Stimulated activated effector memory CD8-positive, alpha-beta T cell treated with anti-CD3 and anti-CD28 coated beads, Interleukin-12 subunit alpha, Interleukin-12 subunit beta, amount 100 ng/mL, for 72 hours (primary cell): ENCODE measurements around the gene STK32B.
"Not testable (repeated sequence)": the region's sequence is repeated elsewhere in the genome, so short reads cannot be mapped to it uniquely, and the experiment has no call there.

Experiments used
- ATAC-seq: fragments of 150-1000 bp; cut with Tn5 transposase; 2 replicates; pipeline ENCODE4 v1.10.0; 2021
- DNase-seq, 2 donors: peaks; one replicate each; pipeline ENCODE4 v3.0.0; 2021 to 2022; ENCODE audit warnings: low spot score in 2 of 2
- H3K27ac Mint-ChIP-seq: one replicate; pipeline ENCODE4 v1.8.0; 2022; ENCODE audit warnings: mild to moderate bottlenecking, mixed read lengths
- H3K36me3 Mint-ChIP-seq: one replicate; pipeline ENCODE4 v1.8.0; 2022; ENCODE audit warnings: mild to moderate bottlenecking, mixed read lengths
- H3K4me1 Mint-ChIP-seq: one replicate; pipeline ENCODE4 v1.8.0; 2022; ENCODE audit warnings: mixed read lengths
- H3K4me3 Mint-ChIP-seq: one replicate; pipeline ENCODE4 v1.8.0; 2022; ENCODE audit warnings: mild to moderate bottlenecking, mixed read lengths
- H3K9me3 Mint-ChIP-seq: one replicate; pipeline ENCODE4 v1.8.0; 2022; ENCODE audit warnings: mixed read lengths

The STK32B gene

DNA sequence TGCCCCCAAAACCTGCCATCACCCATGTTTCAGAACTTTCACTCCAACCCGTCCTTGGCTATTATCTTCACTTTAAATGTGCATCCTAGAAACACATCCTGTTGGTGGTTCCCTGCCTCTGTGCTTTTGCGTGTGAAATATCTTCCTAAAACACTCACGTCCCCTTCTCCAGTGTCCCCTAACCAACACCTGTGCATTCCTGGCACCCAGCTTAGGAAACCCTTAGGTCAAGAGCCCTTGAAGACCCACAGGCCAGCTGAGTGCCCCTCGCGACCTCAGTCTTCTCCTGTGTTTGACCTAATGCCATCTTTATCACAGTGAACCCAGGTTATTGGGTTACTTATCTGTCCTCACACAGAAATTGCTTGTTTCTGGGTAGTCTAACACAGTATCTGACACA, 117.6 kb downstream of the STK32B start:
- no peak for ATAC-seq

DNA sequence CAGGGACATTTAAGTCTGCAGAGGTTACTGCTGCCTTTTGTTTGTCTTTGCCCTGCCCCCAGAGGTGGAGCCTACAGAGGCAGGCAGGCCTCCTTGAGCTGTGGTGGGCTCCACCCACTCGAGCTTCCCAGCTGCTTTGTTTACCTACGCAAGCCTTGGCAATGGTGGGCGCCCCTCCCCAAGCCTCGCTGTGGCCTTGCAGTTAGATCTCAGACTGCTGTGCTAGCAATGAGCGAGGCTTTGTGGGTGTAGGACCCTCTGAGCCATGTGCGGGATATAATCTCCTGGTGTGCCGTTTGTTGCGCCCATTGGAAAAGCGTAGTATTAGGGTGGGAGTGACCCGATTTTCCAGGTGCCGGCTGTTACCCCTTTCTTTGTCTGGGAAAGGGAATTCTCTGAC, 124.6 kb downstream of the STK32B start:
- H3K4me3 Mint-ChIP-seq, H3K9me3 Mint-ChIP-seq, H3K4me1 Mint-ChIP-seq, DNase-seq, ATAC-seq, H3K27ac Mint-ChIP-seq, H3K36me3 Mint-ChIP-seq: not testable (repeated sequence)

More for the DNA sequence above, 117.6 kb downstream of the STK32B start:
- no peak overlapping the region for H3K27ac Mint-ChIP-seq
- H3K9me3 Mint-ChIP-seq, result peaks cover 2% of the 10 kb centered on the region
- H3K4me3 Mint-ChIP-seq, result no peak overlapping the region
- no peaks in the 10 kb centered on the region for H3K4me1 Mint-ChIP-seq
- DNase-seq, result peak in 1 of 2 donors; percentile 20
- H3K36me3 Mint-ChIP-seq, result no peaks in the 10 kb centered on the region

DNA sequence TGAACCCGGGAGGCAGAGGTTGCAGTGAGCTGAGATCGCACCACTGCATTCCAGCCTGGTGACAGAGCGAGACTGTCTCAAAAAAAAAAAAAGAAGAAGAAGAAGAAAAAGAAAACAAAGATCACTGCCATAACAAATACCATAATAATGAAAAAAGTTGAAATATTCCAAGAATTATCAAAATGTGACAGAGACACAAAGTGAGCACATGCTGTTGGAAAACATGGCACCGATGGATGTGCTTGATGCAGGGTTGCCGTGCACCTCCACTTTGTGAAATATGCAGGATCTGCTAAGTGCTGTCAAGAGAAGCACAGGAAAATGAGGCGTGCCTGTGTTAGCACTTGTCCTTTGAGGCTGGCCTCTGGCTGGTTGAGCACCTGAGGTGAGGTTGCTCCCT, 133.3 kb downstream of the STK32B start:
- H3K4me3 Mint-ChIP-seq, result no peak overlapping the region
- ATAC-seq, result no peak
- H3K4me1 Mint-ChIP-seq, result no peaks in the 10 kb centered on the region
- DNase-seq, result no peak
- no peaks in the 10 kb centered on the region for H3K36me3 Mint-ChIP-seq
- no peaks in the 10 kb centered on the region for H3K9me3 Mint-ChIP-seq
- H3K27ac Mint-ChIP-seq, result no peak overlapping the region

DNA sequence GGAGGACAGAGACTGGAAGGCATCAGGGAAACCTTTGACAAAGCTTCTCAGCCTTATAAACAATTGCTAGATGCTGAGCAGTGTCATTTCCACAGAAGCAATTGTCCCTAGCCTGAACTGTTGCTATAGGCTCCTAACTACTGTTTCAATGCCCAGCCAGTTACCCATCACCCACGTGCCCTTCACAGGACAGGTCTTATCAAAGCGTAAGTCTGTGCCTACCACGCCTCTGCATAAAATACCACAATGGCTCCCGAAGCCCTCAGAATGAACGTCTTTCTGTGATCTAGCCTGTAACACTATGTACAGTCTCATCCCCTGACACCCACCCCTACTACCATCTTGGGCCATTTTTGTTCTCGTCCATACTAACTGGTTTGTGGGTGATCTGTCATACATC, 134.3 kb downstream of the STK32B start:
- ATAC-seq, result no peak
- Mint-ChIP-seq H3K4me3 (no peak overlapping the region), H3K4me1 (no peaks in the 10 kb centered on the region), H3K9me3 (no peaks in the 10 kb centered on the region), H3K36me3 (no peaks in the 10 kb centered on the region), H3K27ac (no peak overlapping the region)
- no peak for DNase-seq

DNA sequence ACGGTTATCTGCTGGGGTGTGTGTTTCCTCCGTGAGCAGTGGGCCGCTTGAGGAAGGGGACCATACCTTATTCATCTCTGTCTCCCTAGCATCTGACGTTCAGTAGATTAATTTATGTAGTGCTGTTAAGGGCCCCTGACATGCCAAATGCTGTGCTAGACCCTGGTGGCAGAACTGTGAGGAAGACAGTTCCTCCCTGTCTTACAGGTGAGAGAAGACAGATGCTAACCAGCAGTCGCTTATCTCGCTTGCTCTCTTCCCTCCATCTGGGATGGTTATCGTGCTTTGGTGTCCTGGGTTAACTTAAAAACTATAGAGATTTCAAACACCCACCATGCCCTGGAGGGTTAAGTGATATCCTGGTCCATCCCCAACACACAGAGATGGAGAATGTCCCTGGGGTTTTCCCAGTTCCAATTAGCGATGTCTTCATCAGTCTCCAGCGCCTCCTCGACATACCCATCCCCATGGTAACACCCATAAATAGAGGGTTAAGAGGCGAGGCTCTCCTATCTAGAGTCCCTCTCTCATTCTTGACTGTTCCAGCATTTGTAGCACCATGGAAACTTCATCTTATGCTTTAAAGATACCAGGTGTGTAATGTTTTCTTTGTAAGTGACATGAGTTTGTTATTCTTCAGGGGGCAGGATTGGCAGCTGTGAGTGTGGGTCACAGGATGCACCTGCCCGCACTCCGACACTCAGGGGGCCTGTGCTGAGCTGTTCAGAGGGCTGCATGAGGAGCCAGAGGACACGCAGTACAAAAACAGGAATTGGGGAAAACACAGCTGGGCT, 135.2 kb downstream of the STK32B start:
- Mint-ChIP-seq H3K27ac (no peak overlapping the region), H3K4me3 (no peak overlapping the region), H3K9me3 (no peaks in the 10 kb centered on the region), H3K36me3 (no peaks in the 10 kb centered on the region), H3K4me1 (no peaks in the 10 kb centered on the region)
- ATAC-seq, result peak; percentile 29
- DNase-seq, result no peak

DNA sequence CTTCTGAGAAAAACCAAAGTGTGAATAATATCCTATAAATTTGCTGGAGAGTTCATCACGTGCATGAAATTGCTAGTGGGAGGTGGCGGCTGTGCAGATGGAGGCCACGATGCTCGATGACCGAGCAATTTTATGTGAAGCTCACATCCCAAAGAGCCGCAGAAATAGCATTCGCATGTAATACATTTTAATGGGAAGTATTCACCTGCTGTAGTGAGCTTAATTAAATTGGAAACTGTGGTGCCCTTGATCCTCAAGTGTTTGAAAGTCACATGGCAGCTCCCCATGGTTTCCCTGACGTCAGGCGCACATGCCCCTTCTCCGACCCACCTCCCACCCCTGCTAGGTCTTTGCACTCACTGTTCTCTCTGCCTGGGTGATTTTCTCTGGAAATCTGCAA, 136.8 kb downstream of the STK32B start:
- Mint-ChIP-seq H3K9me3 (no peaks in the 10 kb centered on the region), H3K4me3 (no peak overlapping the region), H3K27ac (no peak overlapping the region), H3K36me3 (no peaks in the 10 kb centered on the region), H3K4me1 (no peaks in the 10 kb centered on the region)
- DNase-seq, result no peak
- no peak for ATAC-seq

DNA sequence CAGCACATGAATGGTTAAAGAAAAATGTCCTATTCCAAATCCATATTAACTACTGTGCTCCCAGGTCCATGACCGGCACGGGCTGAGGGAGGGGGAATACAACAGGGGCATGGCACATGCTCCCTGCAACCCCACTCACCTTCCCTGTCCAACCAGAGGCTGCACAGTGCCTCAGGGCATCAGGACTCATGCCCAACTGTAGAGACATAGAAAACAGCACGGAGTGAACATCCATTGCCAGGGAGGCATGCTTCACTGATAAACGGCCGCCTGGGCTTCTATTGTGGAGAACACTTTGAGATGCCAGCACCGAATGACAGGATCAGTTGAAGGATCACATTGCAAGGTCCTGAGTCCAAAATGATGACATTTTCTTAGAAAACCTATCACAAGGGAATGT, 140.6 kb downstream of the STK32B start:
- Mint-ChIP-seq H3K9me3 (no peaks in the 10 kb centered on the region), H3K27ac (no peak overlapping the region)
- ATAC-seq, result no peak

DNA sequence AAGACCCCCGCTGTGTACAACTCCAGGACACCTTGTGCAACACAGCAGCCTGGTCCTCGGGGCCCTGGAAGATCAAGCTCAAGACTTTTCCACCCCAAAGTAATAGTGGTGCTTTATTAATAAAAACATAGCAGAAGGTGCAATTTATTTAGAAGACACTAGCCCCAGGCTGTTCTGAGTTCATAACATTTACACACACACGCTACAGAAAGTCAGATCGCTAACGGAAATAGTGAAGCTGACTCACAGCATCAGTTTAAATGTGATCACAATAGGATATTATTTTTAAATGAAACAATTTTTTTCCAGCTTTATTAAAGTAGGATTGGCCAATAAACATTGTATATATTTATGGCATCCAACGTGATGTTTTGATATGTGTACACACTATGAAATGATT, 141.0 kb downstream of the STK32B start:
- Mint-ChIP-seq H3K4me1 (no peaks in the 10 kb centered on the region), H3K27ac (no peak overlapping the region), H3K4me3 (no peak overlapping the region), H3K9me3 (no peaks in the 10 kb centered on the region), H3K36me3 (no peaks in the 10 kb centered on the region)
- ATAC-seq, result no peak
- DNase-seq, result no peak

More for the DNA sequence above, 140.6 kb downstream of the STK32B start:
- Mint-ChIP-seq H3K36me3 (no peaks in the 10 kb centered on the region), H3K4me1 (no peaks in the 10 kb centered on the region), H3K4me3 (no peak overlapping the region)
- DNase-seq, result no peak

DNA sequence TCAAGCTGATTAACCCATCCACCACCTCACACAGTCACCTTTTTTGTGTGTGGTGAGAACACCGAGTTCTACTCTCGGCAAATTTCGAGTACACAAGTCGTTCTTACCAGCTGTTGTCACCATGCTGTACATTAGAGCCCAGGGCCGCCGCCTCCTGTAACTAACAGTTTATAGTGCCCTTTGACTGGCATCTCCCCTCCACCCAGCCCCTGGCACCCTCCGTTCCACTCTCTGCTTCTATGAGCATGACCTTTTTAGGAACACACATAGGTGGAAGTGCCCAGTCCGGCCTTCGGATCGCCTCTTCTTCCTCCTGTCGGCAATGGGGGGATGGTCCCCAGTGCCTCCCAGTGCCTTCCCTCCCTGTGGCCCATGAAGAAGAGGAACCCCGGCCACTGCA, 141.4 kb downstream of the STK32B start:
- DNase-seq, result no peak
- Mint-ChIP-seq H3K9me3 (no peaks in the 10 kb centered on the region), H3K4me1 (no peaks in the 10 kb centered on the region), H3K36me3 (no peaks in the 10 kb centered on the region), H3K27ac (no peak overlapping the region), H3K4me3 (no peak overlapping the region)
- no peak for ATAC-seq

DNA sequence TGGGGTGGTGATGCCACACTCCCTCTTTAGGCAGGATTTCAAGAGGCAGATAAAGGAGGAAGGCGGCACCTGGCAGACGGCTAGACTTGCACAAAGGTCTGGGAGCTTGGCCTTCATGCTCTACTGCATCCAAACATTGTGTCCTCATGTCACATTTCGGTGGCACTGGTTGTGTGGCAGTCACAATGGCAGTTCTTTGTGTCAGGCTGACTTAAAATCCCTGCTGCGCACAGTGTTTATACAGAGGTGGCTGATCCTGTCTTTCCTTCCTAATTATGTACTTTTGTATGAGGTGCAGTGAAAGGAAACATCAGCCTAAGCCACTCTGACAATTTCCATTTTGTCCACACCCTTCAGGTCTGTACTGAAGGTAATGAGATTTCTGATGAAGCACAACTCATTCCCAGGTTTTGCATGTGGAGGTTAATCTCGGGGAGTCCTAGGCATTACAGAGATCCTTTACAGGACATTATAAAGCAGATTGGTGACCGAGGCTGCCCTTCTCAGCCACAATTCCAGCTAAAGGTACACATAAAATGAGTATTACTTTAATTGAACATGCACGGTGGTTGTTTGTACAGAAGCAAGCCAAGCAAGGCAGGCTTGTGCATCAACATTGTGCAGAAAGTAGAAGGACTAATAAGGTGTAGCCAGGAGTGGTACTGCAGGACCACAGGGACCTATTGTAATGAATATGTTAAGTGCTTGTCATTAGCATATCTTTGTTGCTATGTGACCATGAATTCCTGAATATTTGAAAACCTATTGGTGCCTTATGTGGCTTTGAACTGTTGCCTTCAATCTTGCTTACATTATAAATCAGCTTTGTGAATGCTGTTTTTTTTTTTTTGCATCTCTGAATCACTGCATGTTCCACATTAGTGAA, 147.6 kb downstream of the STK32B start:
- no peak for ATAC-seq
- no peaks in the 10 kb centered on the region for H3K4me1 Mint-ChIP-seq
- H3K4me3 Mint-ChIP-seq, result no peak overlapping the region
- H3K36me3 Mint-ChIP-seq, result no peaks in the 10 kb centered on the region
- no peak overlapping the region for H3K27ac Mint-ChIP-seq
- H3K9me3 Mint-ChIP-seq, result no peaks in the 10 kb centered on the region
- DNase-seq, result no peak

DNA sequence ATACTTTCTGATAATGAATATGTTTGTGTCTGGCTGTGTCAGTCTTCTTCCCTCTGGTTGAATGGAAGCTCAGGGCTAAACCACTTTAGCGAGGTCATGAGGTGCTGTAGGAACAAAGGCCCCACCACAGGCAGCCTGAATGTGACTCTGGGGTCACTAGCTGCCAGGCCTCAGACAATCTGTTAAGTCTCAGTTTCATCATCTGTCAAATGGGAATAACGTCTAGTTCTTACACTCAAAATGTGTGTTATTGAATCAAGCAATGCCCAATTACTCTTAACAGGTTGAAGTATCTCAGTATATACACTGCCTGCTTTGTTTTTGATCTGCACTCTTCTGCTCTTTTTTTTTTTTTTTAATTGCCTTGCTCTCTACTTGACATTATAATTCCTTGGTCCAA, 148.6 kb downstream of the STK32B start:
- no peaks in the 10 kb centered on the region for H3K36me3 Mint-ChIP-seq
- DNase-seq, result no peak
- no peaks in the 10 kb centered on the region for H3K4me1 Mint-ChIP-seq
- H3K9me3 Mint-ChIP-seq, result no peaks in the 10 kb centered on the region
- no peak overlapping the region for H3K4me3 Mint-ChIP-seq
- H3K27ac Mint-ChIP-seq, result no peak overlapping the region
- ATAC-seq, result no peak

DNA sequence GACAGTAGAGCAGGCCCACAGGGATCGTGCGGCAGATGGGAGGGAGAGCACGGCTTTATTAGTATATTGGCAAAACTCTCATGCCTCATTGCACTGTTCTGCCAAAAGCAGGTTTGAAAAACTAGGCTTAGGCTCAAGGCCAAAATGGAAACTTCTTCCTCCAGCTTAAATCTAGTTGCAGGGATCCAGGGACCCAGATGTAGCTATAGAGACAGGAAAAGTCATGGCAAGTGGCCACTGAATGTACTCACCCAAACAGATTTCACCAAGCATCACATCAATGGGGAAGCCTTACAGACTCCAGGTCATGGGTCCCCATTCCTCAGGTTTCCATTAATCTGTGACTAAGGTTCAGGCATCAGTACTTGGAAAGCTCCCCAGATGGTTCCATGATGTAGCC, 149.2 kb downstream of the STK32B start:
- Mint-ChIP-seq H3K4me3 (no peak overlapping the region), H3K4me1 (no peaks in the 10 kb centered on the region), H3K27ac (no peak overlapping the region), H3K36me3 (no peaks in the 10 kb centered on the region), H3K9me3 (no peaks in the 10 kb centered on the region)
- ATAC-seq (no peak), DNase-seq (no peak)

DNA sequence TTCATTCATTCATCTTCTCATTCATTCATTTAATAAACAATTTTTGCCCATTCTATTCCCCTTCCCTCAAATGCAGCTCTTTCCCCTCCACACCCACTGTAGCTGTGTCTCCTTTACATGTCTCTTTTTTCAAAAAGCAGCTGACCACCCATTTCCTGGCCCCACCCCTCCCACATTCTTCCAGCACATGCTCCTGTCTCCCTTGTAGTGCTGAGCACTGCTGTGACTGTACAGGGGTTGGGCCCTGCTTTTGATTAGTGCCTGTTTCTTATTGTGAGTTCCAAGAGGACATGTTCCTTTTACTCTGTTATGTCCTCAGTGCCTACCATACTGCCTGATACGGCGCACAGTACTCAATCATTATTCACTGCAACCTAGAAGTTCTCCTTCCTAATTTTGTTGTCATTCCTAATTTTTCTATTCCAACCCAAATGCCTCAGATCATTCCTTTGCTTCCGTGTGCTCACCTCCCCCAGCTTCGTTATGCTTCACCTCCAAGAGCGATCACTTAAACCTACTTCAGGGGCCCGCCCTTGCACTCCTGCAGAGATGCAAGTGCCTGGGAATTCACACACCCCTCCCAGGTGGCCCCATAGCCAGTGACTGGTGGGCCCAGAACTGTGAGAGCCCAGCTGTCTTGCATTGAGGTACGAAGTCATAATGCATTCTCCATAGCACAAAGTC, 152.2 kb downstream of the STK32B start:
- H3K4me1 Mint-ChIP-seq, result no peaks in the 10 kb centered on the region
- H3K36me3 Mint-ChIP-seq, result no peaks in the 10 kb centered on the region
- no peaks in the 10 kb centered on the region for H3K9me3 Mint-ChIP-seq
- DNase-seq (no peak), ATAC-seq (no peak)
- H3K27ac Mint-ChIP-seq, result no peak overlapping the region
- H3K4me3 Mint-ChIP-seq, result no peak overlapping the region

DNA sequence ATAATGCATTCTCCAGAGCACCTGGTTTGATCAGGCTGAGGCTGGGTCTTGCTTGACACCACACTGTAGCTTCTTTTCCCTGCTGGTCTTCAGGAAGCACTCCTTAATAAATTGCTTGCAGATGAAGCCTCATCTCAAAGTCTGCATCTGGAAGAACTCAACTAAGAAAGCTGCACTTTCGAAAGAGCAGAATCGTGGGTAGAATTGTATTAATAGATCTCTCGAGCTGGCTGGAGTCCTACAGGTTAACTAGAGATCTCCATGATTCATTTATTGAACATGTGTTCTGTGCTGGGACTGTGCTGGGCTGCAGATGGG, 152.7 kb downstream of the STK32B start:
- no peaks in the 10 kb centered on the region for H3K36me3 Mint-ChIP-seq
- ATAC-seq (no peak), DNase-seq (no peak)
- no peaks in the 10 kb centered on the region for H3K4me1 Mint-ChIP-seq
- no peak overlapping the region for H3K27ac Mint-ChIP-seq
- H3K4me3 Mint-ChIP-seq, result no peak overlapping the region
- no peaks in the 10 kb centered on the region for H3K9me3 Mint-ChIP-seq

DNA sequence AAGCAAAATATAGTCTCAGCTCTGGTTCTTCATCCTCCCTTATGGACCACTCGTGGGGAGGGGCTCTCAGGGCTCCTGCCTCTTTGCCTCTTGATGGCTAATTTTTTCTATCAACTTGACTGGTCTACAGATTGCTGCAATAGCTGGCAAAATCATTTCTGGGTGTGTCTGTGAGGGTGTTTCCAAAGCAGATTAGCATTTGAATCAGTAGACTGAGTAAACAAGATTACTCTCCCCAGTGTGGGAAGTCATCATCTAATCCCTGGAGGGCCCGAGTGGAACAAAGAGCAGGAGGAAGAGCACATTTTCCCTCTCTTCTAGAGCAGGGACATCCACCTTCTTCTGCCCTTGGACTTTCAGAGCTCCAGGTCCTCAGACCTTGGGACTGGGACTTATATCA, 153.5 kb downstream of the STK32B start:
- Mint-ChIP-seq H3K4me3 (no peak overlapping the region), H3K27ac (no peak overlapping the region), H3K4me1 (no peaks in the 10 kb centered on the region), H3K9me3 (no peaks in the 10 kb centered on the region), H3K36me3 (no peaks in the 10 kb centered on the region)
- DNase-seq (no peak), ATAC-seq (no peak)
